Ovary (tissue), 3 donors: ENCODE results near the gene NEAT1.

Experiments
- CTCF ChIP-seq, 3 donors: fragments of 450-650 bp in 2 of 3; fragments of 200-600 bp in 1 of 3; IDR thresholded peaks; one replicate each; pipeline versions ENCODE4 v1.5.1 to v1.8.0; 2016 to 2022; ENCODE audit warnings: antibody characterized with exemption in 3 of 3, mild to moderate bottlenecking in 1 of 3
- POLR2A ChIP-seq: fragments of 450-650 bp; IDR thresholded peaks from one replicate; pipeline ENCODE4 v1.6.1; 2017; ENCODE audit warnings: antibody characterized with exemption, mild to moderate bottlenecking, moderate library complexity
- donor health status: DM: no; HTN: no; CAD: no.

GRCh38 chr11:65411681-65412070 lies 10.9 kb upstream of the NEAT1 start:
- TF ChIP-seq CTCF (IDR thresholded peaks at IDR 0.05) (no peak), POLR2A (no peak)
